IPS-11a (cell line): Measurements from ENCODE around the gene NAB1.
"Not testable (repeated sequence)": the region's sequence is repeated elsewhere in the genome, so short reads cannot be mapped to it uniquely, and the experiment has no call there.

Experiments
- H3K4me3 ChIP-seq: one replicate; pipeline ENCODE4 v1.5.1; 2013; ENCODE audit warnings: low read depth, low read length, control low read depth

The NAB1 gene

GRCh38 chr2:190649035-190649797 lies at the start of gene NAB1:
TSS of gene NAB1 (plus strand) at chr2:190649083. CDS start at chr2:190659177, 10,094 bp downstream.
- peak within 1 kb of the TSS; percentile 65 for H3K4me3 ChIP-seq

GRCh38 chr2:190599546-190600220 lies 49.2 kb upstream of the NAB1 start:
- no peak overlapping the region for H3K4me3 ChIP-seq

- no peak overlapping the region for H3K4me3 ChIP-seq
These were observed 48.4 kb upstream of the NAB1 start for GRCh38 chr2:190600293-190601103.

DNA sequence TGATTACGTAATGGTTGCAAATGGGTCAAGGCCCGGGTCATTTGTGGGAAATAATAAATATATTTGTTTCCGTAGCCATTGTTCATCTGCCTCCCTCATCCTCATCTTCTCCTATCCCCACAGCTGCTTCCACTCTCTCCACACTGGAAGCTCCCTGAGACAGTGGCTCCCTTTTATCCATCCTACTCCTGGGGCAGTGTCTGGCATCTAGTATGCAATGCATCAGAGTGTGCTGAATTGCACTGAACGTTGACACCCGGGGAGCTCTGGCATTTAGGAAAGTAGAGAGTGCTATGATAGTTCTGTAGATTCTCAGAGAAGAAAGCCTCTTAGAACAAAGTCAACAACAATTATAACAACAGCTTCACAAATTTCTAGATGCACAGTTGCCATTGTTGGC lies 45.5 kb upstream of the NAB1 start:
- H3K4me3 ChIP-seq: no peak overlapping the region

DNA sequence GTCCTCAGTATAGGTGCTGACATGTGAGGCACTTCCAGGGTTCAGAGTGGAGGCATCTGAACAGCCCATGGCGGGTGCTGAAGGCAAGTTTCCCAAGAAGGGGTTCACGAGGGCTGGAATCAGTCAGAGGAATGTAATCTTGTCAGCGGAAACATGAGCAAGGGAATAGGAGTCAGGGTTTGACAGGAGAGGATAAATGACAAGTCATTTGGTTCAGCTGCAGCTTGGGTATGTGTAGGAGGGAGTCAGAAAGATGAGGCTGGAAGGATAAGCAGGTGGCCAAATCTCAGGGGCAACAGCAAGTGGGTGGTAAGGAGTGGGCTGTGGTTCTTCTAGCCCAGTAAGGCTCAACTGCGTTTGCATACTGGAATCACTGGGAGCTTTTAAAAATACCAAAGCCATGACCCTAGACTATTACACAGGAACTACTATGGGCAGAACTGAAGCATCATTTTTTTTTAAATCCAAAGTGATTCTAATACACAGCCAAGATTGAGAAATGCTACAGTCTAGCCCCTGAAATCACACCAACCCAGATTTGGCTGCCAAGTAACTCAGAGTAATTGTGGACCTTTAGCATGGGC lies 41.8 kb upstream of the NAB1 start:
- no peak overlapping the region for H3K4me3 ChIP-seq

GRCh38 chr2:190607657-190608357 lies 41.1 kb upstream of the NAB1 start:
- H3K4me3 ChIP-seq: no peak overlapping the region

DNA sequence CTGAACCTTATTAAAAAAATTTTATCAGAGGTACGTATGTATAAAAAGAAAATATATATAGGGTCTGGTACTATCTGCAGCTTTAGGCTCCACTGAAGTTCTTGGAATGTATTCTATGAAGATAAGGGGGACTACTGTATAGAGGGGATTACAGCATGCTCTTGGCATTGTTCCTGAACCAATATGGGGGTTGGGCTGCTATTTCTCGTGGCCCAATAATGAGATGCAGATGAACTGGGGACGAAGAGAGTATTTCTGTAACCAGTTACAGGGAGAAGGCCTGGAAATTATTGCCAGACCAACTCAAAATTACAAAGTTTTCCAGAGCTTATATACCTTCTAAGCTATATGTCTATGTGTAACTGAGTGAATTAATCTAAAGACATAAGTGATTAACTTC lies 40.0 kb upstream of the NAB1 start:
- not testable (repeated sequence) for H3K4me3 ChIP-seq

DNA sequence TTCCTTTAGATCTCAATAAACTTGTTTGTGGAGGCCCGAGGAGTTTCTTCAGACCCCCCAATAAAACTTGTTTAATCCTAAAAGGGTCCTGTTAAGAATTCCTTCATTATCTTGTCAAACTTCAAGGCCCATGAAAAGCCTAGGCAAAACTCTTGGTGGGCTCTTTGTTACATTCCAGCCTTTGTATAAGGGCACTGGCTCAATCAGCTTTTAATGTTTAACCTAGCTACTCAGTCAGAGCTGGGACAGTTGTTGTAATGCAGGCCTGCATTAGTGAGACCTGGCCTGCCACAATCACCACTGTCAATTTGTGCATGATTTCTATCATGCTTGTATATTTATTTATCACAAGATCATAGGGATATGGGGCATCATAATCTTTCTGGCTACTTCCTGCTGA lies 39.5 kb upstream of the NAB1 start:
- H3K4me3 ChIP-seq: not testable (repeated sequence)

DNA sequence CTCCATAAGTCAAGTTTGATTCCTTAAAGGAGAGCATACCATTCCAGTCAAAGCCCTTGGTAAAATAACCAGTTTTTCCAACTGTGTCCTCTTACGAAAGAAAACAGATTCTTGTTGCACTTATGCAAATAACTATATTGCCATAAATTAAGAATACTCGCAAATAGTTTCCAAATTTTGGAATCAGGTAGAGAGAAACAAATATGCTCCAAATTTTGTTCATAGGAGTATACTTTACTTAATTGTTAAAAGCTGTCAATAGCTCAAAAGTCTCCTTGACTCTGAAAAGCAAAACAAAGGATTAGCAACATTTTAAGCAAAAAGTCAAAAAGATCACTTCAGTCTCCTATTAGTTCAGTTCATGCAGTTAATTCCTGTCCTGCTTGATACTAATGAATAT lies 38.4 kb upstream of the NAB1 start:
- not testable (repeated sequence) for H3K4me3 ChIP-seq

GRCh38 chr2:190615555-190616200 lies 33.2 kb upstream of the NAB1 start:
- no peak overlapping the region for H3K4me3 ChIP-seq

- H3K4me3 ChIP-seq: no peak overlapping the region
These were observed 30.9 kb upstream of the NAB1 start for GRCh38 chr2:190618030-190618429.

DNA sequence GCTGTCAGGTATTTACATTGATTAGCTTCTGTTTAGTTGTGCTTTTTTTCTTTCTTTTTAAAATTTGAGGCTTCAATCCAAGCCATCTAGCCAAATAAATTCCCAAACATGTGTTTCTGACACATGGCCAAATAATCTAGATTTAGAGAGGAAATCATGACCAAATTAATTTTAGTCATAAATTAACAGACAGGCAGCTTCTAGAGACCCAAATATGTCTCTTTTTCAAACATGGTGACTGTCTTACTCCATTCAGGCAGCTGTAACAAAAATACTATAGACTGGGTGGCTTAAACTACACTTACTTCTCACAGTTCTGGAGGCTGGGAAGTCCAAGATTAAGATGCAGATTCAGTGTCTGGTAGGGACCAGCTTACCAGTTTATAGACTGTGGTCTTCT lies 23.2 kb upstream of the NAB1 start:
- H3K4me3 ChIP-seq: no peak overlapping the region

DNA sequence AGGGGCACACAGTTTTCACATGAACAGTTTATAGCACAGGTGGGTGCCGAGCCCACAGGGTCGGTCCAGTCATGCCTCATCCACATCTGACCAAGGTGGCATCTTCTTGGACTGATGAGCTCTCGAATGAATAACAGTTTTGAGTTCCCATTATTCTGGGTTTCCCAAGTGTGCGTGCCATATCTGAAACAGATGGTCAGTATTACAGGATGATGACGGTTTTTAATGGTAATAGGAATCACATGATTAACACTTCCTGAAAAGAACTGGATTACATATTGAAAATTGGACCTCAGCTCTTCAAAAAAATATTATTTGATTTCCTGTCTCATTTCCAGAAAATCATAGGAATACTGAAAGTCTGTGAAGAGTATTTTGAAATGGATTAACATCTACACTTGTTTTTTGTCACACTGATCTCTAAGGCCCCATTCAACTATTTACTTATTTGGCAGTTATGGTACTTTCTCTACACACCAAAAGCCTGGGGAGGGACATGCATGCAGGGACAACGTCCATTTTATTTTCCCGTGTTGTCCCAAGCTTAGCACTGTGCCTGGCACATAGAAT lies 22.2 kb upstream of the NAB1 start:
- H3K4me3 ChIP-seq: no peak overlapping the region

- no peak overlapping the region for H3K4me3 ChIP-seq
These were observed 21.2 kb upstream of the NAB1 start for GRCh38 chr2:190627448-190628412.

DNA sequence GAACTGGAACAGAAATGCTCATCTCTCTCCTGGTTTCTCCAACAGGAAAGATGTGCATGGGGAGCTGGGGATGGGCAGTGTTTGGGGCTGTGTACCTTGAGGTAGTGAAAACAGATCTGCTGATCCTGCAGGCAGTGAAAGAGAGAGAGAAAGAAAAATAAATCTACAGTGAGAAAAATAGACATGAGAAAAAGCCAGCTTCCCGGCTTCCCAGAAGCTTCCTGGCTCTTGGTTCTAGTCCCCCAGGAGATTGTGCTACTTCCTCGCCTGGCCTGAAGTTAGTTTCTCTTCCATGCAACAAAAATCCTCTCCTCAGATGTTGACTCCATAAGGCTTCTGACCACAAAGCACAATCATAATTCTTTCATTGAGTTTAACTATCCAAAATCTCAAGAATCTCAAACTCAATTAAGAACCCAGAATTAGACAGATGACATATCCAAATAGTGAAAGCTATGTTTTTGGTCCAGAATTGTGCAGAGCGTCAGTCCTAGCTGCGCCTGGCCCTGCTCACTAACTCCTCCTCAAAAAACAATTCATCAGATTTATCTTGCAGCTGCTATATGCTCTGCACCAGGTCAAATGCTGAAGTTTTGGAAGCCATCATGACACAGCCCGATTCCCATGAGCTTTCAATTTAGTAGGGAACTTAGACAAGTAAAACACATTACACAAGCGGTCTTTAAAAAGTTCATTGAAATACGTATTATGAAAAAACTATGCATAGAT lies 20.1 kb upstream of the NAB1 start:
- no peak overlapping the region for H3K4me3 ChIP-seq

- no peak overlapping the region for H3K4me3 ChIP-seq
These were observed 14.5 kb upstream of the NAB1 start for GRCh38 chr2:190634381-190634780.

- H3K4me3 ChIP-seq: no peak overlapping the region
These were observed 13.1 kb upstream of the NAB1 start for GRCh38 chr2:190635781-190636180.

DNA sequence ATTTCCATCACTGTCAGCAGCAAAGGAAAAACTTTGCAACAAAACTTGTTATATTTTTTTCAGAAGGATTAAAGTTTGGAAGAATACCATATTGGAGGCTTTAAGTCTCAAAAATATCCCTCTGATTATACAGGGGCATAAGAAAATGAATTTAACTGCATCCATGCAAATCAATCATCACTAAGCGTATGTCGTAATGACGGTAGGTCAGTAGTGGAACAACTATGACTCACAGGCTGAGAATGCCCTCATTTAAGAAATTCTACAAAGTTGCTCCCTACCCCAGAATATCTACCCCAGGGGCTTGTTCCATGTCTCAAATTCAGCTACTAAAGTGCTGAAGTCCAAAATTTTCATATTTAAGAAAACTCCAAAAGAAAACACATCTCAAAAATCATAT lies 12.5 kb upstream of the NAB1 start:
- H3K4me3 ChIP-seq: no peak overlapping the region
